HG03039 (cell line): ENCODE data around the gene MRPS26.
"Not testable (repeated sequence)": the region's sequence is repeated elsewhere in the genome, so short reads cannot be mapped to it uniquely, and the experiment has no call there.

ENCODE experiments used
- ATAC-seq: cut with Tn5 transposase; IDR thresholded peaks from one replicate; pipeline ENCODE4 v1.9.1; 2021; ENCODE audit warnings: mild to moderate bottlenecking, moderate library complexity; ENCODE audit not compliant: unreplicated experiment

MRPS26 gene

DNA sequence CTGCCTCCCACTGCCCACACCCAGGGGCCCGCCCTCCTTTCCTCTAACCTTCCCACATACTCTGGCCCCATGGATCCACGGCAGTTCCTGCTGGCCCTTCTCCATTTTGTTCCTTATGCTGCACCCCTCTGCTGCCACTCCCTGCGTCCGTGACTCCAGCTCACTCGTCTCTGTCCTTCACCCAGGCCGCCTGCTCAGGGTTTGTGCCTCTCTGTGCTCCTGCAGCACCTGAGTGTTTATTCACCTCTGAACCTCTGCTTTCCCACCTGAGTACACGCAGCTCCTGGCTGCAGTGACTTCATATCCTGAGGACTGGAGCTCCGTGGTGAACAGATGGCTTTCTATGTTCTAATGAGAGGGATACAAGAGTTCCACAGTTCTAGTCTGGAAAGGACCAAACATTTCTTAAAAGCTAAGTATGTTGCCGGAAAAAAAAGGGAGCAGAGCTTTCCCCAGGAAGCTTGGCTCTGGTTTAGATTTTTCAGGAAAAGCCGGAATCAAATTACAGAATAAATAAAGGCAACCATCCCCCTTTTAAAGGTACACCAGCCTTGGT lies 3.9 kb upstream of the MRPS26 start:
- no peak for ATAC-seq

DNA sequence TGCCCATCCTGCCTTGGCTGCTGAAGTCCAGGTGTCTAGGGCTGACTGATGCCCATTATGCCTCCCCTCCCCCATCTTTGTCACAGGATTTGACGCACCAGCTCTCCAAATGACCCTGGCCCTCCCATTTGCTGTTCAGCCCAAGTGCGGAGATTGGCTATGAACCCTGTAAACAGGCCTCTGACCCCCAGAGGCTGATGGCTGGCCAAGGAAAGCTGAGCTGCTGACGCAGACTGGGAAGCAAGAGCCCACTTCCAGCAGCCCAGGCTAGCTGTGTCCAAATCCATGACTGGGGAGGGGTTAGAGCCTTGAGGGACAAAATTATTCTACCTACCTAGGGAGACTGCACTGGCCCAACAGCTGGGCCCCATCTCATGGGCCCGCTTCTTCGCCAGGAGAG lies 3.2 kb upstream of the MRPS26 start:
- ATAC-seq: no peak

DNA sequence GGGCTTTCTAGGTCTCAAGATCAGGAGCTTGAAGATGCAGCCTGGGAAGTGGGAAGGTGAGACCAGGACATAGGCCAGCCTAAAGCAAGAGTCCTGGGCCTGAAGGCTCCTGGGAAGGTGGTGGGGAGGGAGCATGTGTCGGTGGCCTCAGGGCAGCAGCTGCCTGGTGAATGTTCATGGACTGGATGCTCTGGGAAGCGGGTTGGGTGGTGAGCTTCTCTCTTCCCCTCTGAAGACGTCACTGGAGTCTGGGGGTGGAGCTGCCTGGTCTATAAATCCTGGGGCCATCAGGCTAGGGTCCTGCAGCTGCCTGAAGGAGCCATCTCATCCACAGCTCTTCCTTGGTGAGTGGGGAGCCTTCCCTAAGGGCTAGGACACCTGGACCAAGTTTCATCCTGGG lies 2.5 kb upstream of the MRPS26 start, which contains the start of gene GNRH2:
Gene GNRH2, plus strand, starts transcription at position 301 of the 400 bp plus-strand sequence. CDS start 793 bp downstream, outside the sequence.
- no peak for ATAC-seq

DNA sequence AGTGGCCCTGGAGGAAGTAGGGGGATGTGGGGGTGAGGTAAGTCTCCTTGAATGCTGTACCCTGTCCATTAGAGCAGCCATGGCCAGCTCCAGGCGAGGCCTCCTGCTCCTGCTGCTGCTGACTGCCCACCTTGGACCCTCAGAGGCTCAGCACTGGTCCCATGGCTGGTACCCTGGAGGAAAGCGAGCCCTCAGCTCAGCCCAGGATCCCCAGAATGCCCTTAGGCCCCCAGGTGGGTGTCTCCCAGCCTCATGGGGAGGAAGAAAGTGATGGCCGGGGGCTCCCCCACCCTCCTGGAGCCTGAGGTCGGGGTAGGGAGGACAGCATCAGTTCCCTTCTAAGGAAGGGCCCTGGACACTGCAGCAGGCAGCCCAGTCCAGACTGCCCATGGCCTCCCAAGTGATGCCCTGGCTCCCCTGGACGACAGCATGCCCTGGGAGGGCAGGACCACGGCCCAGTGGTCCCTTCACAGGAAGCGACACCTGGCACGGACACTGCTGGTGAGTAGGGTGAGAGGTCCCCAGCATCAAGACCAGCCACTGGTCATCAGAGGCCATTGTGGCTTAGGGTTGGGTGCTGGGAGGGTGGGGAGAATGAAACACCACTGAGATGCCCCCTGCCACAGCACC lies 1.4 kb upstream of the MRPS26 start:
- ATAC-seq: no peak

DNA sequence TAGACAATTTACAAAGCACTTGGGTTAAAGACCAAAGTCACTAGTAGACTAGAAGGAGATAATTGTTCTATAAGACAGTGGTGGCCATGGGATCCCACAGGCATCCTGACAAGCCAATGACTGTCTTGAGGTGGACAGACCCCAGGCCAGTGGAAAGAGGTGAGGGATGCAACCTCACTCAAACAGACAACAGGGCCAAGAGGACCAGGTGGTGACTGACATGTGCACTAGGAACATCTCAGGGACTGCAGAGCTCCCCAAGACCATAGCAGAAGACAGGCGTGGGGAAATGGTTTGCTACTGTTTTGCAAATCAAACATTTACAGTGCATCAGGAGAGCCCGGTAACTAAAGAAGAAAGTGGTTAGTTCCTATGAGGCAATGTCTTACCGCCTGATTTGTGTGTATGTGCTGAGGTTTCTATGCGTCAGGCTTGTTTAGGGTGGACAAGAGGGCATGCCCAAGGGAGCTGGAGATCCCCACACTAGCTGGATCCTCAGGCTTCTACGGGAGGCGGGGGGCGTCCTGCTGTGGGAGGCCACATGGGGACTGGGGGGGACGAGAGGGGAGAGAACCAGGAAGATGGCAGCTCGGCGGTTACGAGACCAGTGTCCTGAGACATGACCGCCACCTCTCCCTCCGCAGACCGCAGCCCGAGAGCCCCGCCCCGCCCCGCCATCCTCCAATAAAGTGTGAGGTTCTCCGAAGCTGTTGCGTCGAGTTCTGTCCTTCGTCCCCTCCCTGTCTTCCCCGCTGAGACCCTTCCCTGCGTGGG lies 623 bp upstream of the MRPS26 start:
- peak; percentile 39 for ATAC-seq

DNA sequence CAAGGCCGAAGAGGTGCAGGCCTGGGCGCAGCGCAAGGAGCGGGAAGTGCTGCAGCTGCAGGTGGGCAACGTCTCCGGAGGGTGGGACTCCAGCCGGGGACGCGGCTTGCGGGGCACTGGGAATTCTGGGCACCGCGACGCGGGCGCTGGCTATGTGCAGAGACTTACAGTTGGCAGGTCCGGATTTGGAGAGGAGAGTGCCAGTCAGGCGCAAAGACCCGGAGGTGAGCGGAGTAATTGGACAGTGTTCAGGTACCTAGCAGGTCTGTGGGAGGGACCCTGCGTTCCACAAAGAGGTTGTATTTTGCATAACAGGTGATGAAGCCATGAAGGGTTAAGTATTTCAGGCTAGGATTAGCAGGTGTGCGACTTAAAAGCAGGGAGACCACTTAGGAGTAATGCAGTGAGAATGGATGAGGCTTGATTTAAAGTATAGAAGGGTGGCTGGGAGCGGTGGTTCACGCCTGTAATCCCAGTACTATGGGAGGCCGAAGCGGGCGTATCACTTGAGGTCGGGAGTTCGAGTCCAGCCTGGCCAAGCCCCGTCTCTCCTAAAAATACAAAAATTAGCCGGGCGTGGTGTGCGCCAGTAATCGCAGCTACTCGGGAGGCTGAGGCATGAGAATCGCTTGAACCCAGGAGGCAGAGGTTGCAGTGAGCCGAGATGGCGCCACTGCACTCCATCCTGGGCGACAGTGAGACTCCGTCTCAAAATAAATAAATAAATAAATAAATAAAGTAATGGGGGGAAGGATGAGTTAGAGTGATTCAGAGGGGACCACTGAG lies 1.0 kb downstream of the MRPS26 start:
- no peak for ATAC-seq

DNA sequence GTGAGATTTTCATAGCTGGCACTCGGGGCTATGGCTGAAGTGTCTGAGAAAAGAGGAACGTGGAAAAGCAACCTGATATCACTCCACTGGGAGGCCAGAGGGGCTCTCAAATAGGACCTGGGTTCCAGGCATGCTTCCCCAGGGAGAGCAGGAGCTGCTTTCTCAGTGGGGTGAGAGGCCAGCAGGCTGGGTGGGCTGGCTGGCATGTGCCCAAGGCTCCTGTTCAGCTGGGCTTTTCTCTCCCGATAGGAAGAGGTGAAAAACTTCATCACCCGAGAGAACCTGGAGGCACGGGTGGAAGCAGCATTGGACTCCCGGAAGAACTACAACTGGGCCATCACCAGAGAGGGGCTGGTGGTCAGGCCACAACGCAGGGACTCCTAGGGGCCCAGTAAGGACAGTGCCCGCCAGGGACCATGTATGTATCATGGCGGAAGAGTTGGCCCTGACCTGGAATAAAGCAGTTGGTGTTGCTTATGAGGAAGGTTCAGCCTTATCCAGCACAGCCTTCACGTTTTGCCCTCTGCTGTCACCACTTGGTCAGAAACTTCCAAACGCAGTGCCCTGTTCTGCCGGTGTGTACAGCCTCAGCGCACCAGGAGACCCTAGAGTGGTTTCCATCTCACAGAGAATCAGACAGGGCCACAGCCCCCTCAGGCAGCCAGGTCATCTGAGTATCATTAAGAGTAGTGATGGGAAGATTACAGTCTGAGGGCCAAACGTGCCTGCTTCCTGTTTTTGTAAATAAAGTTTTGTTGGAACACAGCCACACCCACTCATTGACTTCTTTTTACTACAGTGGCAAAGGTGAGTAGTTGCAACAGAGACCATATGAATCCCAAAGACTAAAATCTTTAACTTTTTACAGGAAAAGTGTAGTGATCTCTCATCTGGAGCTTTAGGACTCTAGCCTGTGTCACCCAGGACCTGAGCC lies 1.9 kb downstream of the MRPS26 start:
- ATAC-seq: no peak

DNA sequence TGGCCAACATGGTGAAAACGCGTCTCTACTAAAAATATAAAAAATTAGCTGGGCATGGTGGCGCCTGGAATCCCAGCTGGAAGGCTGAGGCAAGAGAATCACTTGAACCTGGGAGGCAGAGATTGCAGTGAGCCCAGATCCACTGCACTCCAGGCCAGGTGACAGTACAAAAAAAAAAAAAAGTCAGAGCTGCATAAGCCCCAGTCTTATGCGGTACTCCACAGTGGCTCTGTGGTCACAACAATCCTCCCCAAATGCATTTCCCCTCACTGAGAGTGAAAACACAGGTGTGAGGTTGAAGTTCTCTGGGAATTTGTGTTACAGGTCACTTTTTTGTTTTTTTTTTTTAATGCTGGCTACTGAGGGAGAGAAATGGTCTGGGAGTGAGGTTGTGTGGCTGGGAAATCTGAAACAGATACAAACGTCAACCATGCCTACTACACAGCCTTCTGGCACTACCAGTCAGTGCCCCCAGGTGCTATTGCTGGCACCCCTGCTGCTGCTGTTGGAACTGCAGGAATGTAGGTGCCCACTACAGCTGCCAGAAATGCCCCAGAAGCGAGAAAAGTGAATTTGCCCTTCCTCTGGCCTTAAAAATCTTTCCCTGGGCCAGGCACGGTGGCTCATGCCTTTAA lies 5.7 kb downstream of the MRPS26 start:
- ATAC-seq: no peak

DNA sequence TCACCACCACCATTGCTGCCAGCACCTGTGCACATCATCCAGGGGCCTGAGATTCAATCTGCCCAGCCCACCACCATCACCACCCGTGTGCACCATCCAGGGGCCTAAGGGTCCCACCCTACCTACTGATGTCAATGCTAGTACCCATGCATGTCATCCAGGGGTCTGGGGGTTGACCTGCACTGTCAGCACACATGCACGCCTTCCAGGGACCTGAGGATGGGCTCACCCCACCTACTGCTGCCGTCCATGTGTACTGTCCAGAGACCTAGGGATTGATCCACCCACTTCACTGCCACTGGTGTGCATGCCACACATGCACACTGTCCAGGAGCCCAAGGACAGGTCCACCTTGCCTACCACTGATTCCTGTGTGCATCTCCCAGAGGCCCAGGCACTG lies 13.6 kb downstream of the MRPS26 start:
- no peak for ATAC-seq

DNA sequence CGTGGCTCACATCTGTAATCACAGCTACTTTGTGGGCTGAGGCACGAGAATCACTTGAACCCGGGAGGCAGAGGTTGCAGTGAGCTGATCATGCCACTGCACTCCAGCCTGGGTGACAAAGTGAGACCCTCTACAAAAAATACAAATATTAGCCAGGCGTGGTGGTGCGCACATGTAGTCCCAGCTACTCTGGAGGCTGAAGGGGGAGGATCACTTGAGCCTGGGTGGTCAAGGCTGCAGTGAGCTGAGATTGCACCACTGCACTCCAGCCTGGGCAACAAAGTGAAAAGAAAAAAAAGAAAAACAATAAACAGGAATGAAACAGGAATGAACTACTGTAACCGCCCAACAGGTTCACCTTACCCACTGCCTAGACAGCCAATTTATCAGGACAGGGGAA lies 18.3 kb downstream of the MRPS26 start:
- ATAC-seq: not testable (repeated sequence)

DNA sequence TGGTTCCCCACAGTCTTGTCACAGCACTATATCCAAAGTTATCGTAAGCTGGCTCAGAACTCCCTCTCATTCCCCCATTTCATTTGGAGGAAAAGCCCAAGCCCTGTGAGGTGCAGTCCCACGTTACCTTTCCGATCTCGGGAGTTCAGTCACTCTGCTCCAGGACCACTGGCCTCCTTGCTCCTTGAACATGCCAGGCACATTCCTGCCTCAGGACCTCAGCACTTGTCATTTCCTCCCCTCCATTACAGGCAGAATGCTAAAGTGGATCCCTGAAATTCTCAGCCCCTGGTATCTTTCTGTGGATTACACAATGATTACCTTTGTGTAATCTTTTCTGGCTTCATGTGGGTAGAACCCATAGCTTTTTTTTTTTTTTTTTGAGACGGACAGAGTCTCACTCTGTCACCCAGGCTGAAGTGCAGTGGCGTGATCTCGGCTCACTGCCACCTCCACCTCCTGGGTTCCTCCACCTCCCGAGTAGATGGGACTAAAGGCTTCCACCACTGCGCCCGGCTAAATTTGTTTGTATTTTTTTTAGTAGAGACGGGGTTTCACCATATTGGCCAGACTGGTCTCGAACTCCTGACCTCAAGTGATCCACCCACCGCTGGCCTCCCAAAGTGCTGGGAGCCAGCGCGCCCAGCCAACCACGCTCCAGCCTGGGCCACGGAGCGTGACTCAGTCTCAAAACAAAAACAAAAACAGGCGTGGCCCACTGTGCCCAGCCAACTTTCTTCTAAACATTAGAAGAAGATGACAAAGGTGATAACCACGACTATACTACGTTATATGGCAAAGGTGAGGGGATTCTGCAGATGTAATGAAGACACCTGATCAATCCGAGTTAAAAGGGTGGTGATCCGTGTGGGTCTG lies 21.5 kb downstream of the MRPS26 start:
- no peak for ATAC-seq

DNA sequence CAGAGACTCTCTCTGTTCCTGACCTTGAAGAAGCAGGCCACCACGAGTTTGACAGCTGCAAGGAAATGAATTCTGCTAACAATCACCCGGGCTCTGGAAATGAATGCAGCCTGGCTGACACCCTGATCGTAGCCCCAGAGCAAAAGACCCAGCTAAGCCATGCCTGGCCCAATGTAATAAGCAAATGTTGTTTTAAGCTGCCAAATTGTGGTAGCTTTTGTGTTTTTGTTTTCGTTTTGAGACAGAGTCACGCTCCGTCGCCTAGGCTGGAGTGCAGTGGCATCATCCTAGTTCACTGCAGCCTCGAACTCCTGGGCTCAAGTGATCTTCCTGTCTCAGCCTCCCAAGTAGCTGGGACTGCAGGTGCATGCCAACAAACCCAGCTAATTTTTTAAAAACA lies 22.2 kb downstream of the MRPS26 start:
- ATAC-seq: no peak

DNA sequence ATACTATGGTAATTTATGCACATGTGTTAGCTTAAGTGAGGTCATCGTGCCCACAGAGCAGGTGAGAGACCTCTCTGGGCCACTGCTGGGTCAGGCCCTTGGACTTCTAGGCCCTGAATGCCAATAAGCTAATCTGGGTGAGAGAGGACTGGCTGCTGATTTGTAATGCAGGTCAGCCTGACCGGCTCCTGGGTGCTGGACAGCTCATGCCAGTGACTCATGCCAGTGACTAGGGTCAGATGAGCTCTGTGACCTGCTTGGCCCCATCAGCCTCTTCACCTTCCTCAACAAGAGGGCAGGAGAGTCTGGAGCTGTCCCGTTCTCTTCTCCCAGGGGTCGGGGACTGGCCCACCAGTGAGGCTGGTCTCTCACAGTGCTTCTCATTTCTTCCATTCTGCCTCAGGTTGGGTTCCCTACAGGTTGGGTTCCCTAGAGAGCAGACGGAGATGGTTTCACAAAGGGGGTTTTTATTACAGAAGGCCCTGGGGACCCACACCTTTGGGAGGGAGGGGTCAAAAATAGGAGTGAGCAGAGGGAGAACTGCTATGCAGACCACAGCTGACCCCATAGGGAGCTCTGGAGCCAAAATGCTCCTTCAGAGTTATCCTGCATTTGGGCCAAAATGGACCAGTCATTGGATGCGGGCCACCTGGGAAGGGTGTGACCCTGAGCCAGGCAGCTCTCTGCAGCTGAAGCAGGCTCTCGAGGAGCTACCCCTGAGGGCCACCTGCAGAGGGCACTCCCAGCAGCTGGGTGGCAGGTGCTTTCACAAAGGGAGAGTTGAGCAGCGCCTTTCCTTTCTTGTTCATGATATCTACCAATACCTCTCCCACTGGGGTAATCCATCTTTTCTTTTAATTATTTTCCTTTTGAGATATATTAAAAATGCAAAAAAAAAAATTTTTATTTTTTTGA lies 23.4 kb downstream of the MRPS26 start:
- ATAC-seq: no peak

DNA sequence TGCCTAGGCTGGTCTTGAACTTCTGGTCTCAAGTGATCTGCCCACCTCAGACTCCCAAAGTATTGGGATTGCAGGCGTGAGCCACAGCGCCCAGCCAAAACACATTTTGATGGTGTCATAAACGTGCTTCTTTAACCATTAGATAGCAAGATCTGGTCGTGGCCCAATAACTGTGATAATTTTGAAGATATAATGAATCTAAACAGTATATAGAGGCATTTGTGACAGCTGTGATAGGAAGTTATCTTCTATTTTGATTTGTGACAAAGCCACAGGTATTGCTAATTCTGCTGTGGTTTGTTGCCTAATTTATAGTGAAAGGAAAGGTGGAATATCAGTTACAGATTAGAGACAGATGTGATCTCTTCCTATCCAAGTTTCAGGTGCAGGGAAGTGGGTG lies 24.9 kb downstream of the MRPS26 start:
- ATAC-seq: no peak

DNA sequence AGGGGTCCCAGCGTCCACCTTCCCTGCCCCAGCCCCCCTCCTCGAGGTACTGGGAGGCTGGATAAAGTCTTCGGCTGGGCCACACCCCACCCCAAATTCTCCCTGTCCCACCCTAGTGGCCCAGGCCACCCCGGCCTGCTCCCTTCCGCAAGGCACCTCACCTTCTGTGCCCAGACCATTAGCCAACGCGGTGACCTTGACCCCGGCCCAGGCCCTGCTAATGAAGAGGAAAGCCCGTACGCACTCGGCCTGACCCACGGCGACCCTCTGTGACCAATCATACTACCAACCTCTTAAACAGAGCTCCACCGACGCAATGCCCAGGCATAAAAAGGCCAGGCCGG lies 25.4 kb downstream of the MRPS26 start:
- ATAC-seq: no peak

DNA sequence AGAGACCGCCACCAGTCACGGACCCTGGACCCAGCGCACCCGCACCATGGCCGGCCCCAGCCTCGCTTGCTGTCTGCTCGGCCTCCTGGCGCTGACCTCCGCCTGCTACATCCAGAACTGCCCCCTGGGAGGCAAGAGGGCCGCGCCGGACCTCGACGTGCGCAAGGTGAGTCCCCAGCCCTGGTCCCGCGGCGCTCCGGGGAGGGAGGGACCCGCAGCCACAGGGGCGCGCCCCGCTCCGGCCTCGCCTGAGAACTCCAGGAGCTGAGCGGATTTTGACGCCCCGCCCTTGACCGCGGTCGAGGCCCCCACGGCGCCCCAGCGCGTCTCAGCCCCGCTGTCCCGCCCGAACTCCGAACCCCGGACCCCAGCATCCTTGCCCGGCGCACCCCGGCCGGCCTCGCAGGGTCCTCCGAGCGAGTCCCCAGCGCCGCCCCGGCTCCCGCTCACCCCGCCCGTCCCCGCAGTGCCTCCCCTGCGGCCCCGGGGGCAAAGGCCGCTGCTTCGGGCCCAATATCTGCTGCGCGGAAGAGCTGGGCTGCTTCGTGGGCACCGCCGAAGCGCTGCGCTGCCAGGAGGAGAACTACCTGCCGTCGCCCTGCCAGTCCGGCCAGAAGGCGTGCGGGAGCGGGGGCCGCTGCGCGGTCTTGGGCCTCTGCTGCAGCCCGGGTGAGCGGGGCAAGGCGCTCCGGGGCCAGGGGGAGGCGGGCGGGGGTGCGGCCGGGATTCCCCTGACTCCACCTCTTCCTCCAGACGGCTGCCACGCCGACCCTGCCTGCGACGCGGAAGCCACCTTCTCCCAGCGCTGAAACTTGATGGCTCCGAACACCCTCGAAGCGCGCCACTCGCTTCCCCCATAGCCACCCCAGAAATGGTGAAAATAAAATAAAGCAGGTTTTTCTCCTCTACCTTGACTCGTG lies 26.0 kb downstream of the MRPS26 start, which contains the start of gene OXT:
Gene OXT, plus strand, starts transcription at position 11 of the 920 bp plus-strand sequence. Its CDS starts 36 bp downstream, at position 47.
- no peak for ATAC-seq
